AG10803 (cell line): ENCODE data around the gene SLC36A4.
"Not testable (repeated sequence)": the region's sequence is repeated elsewhere in the genome, so short reads cannot be mapped to it uniquely, and the experiment has no call there.

Experiments
- DNase-seq: peaks from one replicate; pipeline ENCODE4 v3.0.0; 2010; ENCODE audit warnings: low read depth
- H3K4me3 ChIP-seq: 2 replicates; pipeline ENCODE4 v1.5.1; 2011; ENCODE audit warnings: mild to moderate bottlenecking, low read length, control low read depth
- TF ChIP-seq, protein P1 (sequence below): conservative IDR thresholded peaks from 2 replicates; pipeline ENCODE4 v1.5.1; 2011; ENCODE audit warnings: mild to moderate bottlenecking, low read length, control low read depth, inconsistent platforms

Gene SLC36A4

GRCh38 chr11:93194673-93195291 lies 3.0 kb downstream of the SLC36A4 start:
- DNase-seq = no peak
- TF ChIP-seq, protein P1, sequence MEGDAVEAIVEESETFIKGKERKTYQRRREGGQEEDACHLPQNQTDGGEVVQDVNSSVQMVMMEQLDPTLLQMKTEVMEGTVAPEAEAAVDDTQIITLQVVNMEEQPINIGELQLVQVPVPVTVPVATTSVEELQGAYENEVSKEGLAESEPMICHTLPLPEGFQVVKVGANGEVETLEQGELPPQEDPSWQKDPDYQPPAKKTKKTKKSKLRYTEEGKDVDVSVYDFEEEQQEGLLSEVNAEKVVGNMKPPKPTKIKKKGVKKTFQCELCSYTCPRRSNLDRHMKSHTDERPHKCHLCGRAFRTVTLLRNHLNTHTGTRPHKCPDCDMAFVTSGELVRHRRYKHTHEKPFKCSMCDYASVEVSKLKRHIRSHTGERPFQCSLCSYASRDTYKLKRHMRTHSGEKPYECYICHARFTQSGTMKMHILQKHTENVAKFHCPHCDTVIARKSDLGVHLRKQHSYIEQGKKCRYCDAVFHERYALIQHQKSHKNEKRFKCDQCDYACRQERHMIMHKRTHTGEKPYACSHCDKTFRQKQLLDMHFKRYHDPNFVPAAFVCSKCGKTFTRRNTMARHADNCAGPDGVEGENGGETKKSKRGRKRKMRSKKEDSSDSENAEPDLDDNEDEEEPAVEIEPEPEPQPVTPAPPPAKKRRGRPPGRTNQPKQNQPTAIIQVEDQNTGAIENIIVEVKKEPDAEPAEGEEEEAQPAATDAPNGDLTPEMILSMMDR = no peak
- no peak overlapping the region for H3K4me3 ChIP-seq

GRCh38 chr11:93193731-93194130 lies 4.1 kb downstream of the SLC36A4 start:
- no peak for DNase-seq
- TF ChIP-seq, protein P1 = no peak
- H3K4me3 ChIP-seq = no peak overlapping the region

DNA sequence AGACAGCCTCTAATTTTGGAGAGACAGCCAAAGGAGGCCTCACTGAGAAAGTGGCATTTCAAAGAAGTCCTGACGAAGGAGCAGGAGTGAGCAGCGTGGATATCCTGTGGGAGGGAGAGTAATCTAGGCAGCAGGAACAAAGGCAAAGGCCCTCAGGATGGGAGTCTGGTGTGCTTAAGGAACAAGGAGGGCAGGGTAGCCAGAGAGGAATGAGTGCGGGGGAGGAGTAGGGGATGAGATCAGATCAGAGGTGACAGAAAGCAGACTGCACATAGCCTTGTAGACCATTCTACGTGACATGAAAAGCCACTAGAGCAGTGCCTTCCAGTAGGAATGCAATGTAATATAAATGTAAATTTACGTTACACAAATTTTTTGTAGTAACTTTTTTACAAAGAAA lies 5.6 kb downstream of the SLC36A4 start:
- no peak overlapping the region for H3K4me3 ChIP-seq
- DNase-seq = no peak
- TF ChIP-seq, protein P1 = no peak

DNA sequence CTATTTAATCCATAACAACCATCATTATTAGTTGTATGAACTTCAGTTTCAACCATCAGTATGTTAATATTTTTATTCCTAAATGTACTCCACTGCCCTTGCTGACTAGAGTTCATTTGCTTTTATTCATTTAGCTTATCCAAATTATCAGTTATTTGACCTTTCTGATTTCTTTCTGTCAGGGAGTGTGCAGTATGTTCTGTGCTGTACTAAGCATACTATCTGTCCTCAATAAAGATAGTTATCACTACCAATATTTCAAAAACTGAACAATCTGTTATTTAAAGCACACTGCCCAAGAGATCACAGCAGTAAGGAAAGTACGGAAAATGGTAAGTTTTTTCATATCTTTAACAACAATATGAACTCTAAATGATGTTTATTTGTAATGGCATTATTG lies 8.3 kb downstream of the SLC36A4 start:
- TF ChIP-seq, protein P1 = no peak
- H3K4me3 ChIP-seq = no peak overlapping the region
- DNase-seq = no peak

GRCh38 chr11:93188726-93189125 lies 9.1 kb downstream of the SLC36A4 start:
- TF ChIP-seq, protein P1 = no peak
- no peak for DNase-seq
- no peak overlapping the region for H3K4me3 ChIP-seq

- H3K4me3 ChIP-seq = no peak overlapping the region
- TF ChIP-seq, protein P1 = no peak
- DNase-seq = no peak
Measured at GRCh38 chr11:93187290-93187689, 10.5 kb downstream of the SLC36A4 start.

DNA sequence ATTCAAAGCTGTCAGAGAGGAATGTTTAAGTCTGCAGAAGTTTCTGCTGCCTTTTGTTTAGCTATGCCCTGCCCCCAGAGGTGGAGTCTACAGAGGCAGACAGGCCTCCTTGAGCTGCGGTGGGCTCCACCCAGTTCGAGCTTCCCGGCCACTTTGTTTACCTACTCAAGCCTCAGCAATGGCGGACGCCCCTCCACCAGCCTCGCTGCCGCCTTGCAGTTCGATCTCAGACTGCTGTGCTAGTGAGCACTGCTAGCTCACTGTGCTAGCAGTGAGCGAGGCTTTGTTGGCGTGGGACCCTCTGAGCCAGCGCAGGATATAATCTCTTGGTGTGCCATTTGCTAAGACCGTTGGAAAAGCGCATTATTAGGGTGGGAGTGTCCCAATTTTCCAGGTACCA lies 19.9 kb downstream of the SLC36A4 start:
- H3K4me3 ChIP-seq, DNase-seq: not testable (repeated sequence)
